Activated CD4-positive, CD25-positive, alpha-beta regulatory T cell (primary cell): ENCODE data around the gene MS4A10.

ENCODE experiments used
- DNase-seq, 4 experiments: peaks; one replicate each; lab custom pipeline; 2025; lab: John Stamatoyannopoulos, UW

MS4A10 gene

DNA sequence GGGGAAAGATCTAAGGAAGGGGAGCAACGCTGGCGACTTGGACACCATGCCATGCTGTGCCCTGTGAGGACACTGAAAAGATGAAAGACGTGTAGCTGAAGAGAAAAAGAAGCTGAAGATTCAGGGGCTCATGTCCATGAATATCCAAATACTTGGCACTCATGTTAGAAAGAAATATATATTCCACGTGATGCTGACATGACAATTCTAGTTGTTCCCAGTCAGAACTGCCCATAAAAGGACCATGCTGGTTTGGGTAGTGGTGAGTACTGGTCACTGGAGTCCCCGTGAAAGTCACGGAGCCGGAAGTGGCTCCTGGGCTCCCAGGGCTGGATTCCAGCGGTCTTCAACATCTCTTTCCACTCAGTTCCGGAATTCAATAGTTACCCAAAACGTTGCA, 18.6 kb upstream of the MS4A10 start:
- DNase-seq = no peak

DNA sequence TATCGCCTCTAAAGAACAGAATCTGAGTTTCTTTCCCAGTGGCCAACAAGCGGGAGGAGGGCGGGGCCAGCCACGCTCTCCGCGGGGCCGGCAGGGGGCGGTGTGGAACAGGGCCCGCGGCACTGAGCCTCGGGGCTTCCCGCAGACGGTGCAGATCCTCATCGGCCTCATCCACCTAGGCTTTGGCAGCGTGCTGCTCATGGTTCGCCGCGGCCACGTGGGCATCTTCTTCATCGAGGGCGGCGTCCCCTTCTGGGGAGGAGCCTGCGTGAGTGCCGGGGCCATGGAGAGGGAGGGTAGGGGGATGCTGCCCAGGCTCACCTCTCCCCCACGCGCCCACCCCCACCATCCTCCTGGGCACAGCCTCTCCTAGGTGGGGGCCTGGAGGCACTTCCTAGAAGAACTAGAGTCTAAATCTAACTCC, 17.7 kb upstream of the MS4A10 start:
- DNase-seq = no peak

DNA sequence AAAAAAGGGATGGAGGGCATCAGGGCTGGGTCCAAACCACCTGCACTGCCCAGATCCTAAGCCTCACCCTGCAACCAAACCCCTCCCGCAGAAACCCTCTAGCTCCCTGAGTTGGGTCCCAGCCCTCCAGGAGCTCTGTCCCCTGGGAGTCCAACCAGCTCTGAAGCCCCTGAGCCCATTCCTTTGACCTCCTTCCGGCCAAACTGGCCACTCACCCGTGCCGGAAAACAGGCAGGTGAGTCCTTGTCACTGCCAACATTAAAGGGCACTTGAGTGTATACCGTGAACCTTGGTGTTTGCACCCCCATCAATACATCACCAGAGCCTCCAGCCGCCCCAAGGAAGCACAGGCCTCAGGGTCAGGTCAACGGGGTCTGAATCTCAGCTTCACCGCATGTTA, 16.9 kb upstream of the MS4A10 start:
- DNase-seq = no peak

DNA sequence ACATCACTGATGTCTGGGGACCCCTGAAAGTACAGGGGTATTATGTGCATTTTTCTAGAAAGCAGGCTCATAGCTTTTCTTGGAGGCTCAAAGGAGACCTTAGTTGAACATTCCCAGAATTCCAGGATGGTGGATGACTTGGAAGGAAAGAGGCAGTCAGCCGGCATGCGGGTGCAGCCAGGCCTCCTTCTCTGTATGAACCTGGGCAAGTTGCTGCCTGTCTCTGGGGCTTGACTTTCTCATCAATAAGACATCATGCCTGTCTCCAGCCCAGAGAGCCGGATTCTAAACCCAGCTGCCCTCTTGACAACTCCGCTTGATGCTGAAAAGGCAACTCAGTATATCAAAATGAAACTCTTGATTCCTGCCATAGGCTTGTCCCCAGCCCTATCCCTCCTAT, 15.9 kb upstream of the MS4A10 start:
- DNase-seq = no peak

DNA sequence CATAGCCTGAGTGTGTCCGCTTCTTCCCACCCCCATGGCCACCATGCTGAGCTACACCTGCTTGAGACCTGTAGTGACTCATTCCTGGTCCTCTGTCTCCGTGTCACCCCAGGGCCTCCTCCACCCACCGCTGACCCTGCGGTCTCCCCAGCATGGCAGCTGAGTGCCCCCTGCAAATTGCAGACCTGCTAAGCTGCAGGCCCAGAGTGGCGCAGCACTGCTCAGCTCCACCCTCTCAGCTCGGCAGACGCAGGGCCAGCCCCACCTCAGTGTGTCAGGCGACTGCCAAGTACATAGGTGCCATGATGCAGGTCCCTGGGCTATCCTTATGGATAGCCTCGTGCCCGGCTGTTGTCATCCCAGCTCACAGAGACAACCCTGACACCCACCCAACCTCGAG, 15.3 kb upstream of the MS4A10 start:
- DNase-seq = no peak

DNA sequence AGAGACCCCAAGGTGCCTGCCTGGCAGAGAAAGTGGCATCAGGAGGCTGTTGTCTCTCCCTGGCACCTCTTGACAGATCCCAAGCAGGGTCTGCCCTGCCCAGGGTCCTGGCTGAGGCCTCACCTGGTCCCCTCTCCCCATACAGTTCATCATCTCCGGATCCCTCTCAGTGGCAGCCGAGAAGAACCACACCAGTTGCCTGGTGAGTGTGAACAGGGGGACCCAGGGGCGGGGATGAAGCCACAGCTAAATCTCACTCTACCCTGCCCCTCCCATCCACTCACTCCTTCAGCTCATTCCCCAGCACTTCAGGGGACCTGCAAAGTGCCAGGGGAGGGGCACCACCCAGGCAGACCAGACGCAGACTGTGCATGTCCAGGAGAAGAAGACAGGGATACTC, 14.0 kb upstream of the MS4A10 start:
- no peak for DNase-seq

DNA sequence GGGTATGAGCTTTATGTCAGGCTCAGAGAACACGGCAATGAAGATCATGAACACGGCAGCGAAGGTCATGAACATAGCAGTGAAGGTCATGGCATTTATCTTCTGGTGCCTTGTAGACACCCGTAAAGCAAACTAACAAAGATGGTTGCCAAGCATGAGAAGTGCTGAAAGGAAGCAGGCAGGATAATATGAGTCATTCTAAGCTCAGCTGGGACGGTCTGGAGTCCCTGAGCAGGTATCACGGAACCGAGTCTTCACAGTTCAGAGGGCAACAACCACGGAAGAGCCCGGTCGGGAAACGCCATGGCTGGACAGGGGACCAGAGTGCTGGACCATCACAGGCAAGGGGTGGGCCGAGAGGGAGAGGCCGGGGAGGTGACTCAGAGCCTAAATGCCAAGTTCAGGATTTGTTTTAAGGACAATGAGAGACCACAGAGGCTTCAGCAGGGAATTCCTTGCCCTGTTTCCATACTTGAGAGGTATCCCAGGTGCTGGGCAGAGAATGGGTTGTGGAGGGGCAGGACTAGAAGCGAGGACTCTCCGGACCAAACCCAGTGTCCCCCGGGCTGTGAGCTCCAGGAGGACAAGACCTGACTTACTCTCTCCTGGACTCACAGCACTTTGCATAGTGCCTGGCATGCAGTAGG, 13.1 kb upstream of the MS4A10 start:
- DNase-seq = no peak

DNA sequence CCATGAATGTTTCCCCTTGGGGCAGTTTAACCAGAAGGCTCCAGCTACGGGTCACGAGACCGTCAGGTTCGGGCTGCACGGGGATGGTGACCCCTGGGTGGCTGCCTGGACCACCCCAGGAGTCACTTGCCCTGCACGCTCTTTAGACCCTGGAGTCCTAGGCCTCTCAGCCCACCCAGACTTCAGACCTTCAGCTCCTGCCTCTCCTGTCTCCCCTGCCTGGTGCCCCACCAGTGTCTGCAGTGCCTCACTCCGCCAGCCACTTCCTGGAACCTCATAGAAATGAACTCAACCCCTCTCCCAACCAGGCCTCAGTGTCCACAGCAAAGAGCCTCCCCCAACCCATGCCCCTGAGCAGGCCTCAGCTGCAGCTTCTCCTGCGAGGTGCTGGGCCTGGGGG, 12.5 kb upstream of the MS4A10 start:
- no peak for DNase-seq

DNA sequence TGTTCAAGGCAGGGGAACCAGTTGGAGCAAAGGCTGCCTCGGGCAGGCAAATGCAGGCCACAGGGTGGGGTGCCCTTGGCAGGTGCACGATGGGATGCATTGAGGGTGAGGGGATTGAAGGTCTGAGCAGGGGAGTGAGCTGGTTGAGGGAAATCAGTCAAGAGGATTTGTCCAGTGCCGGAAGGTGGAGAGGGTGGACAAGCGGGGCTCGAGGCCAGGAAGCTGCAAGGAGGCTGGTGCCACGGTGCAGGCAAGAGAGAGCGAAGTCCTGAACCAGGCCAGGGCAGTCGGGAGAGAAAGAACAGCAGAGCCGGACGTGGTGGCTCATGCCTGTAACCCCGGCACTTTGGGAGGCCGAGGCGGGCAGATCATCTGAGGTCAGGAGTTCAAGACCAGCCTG, 10.4 kb upstream of the MS4A10 start:
- no peak for DNase-seq

DNA sequence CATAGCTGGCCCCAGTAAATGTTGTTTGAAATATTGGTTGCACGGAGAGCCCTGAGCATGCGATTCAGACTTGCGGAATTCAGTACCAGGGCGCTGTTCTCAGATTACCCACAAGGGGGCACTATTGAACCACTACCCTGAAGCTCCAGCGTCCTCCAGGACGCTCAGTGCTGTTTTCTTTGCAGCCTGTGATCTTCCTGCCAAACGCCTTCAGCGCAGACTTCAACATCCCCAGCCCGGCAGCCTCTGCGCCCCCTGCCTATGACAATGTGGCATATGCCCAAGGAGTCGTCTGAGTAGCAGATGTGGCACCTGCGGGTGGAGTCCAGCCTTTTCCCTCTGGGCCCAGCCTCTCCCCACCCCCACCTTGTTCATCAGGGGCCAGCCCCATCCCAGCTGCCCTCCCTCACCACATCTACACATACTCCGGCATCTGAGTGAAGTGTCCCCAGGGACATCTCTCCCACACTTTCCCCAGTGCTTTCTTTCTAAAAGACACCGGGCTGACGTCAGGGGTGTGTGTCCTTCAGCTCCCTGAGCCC, 9.6 kb upstream of the MS4A10 start:
- peak; percentile 52 to 59 (median 58) for DNase-seq

DNA sequence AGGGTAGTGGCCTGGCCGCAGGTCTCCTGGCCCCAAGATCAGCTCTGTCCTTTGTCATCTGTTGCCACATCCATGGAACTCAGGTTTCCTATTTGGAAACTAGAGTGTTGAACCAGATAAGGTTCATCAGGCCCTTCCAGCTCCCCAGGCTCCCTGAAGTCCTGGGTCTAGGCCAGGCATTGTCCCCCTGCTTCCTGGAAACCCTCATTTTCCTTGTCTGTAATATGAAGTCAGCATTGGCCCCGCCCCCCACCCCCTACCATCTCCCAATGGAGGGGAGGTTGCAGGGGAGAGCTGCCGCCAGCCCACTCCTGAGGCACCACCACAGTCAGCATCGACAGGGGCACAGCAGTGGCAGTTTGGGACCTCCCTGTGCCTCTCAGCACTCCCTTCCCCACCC, 9.0 kb upstream of the MS4A10 start:
- no peak for DNase-seq

DNA sequence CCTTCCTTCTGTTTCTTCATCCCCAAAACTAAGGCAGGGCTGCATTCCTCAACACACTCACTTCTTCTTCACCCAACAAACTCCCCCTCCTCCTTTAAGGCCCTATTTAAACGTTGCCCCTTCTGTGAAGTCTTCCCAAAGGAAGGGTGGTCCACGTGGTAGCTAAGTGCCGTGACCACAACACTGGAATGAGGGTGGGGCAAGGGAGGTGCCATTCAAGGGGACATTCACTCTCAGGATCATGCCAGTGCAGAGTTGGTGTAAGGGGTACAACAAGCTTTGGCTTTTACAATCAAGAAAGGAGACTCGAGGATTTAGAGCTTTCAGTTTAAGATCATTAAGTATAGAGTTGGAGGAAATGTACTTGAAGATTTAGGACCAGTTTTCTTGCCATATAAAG, 8.0 kb upstream of the MS4A10 start:
- no peak for DNase-seq

DNA sequence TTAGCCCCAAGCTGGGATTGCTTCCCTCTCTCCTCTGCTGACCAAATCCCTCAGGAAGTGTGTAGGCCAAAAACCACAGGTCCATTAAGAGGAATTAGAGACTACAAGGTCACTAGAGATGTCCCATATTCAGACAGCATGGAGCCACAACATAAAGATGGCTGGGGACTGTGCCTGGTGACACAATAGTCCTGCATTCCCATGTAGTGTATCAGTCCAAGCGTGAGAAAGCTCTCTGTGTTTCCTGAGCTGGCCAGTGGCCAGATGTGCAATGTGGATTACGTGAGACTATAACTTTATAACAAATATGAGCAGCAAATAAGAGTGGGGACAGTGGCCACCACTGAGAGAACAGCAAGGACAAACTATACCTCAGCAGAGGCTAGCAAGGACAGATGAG, 7.6 kb upstream of the MS4A10 start:
- no peak for DNase-seq

DNA sequence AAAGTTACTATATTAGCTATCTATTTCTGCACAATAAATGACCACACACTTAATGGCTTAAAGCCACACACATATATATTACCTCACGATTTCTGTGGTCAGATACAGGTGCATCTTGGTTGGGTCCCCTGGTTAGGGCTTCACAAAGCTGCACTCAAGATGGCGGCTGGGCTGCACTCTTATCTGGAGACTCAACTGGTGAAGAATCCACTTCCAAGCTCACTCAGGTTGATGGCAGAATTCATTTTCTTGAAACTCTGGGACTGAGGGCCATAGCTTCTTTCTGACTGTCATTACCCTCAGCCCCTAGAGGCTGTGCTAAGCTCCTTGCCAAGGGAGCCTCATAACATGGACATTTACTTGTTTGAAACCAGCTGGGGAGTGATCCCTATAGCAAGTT, 5.1 kb upstream of the MS4A10 start:
- DNase-seq = no peak

DNA sequence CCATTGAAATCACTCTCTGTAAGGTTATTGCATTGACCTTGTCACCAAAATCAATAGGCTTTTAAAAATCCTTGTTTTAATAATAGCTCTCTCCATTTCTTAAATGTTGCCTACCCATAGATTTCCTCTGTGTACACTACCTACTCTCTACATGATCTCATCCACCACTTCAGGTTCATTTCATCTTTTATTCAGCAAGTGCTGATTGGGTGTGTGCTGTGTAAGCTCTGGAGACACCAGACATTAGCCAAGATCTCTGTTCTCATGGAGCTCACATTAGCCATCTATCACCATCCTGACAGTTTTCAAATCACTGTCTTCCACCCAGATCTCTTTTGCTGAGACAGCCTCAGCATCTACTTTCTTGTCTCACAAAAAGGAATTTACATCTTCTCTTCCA, 4.4 kb upstream of the MS4A10 start:
- DNase-seq = no peak

DNA sequence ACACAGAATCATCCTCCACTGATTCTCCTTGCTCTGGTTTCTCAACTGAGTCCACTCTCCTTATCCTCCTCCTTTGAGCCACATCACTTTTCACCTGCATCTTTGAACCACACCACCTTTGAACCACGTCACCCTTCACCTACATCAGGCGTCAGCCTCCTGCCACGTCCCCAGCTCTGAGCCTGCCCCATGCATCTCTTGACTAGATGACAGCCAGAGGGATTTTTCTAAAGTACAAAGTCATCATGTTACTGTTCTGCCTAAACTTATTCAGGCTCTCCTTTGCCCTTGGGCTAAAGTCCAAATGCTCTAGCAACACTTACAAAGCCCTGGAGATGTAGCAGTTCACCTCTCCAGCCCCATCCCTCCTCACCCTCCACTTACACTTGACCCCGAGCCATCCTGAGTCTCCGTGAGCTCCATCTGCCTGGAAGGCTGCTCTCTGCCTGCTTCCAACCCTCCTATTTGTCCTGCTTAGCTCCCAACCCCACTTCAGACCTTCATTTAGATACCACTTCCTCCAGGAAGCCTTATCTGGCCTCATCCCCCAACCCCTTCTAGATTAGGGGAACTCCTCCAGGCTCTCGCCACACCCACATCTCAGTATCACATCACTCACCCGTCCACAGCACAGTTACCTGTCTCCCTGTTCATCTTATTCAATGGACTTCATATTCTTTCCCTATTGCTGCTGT, 3.7 kb upstream of the MS4A10 start:
- no peak for DNase-seq

DNA sequence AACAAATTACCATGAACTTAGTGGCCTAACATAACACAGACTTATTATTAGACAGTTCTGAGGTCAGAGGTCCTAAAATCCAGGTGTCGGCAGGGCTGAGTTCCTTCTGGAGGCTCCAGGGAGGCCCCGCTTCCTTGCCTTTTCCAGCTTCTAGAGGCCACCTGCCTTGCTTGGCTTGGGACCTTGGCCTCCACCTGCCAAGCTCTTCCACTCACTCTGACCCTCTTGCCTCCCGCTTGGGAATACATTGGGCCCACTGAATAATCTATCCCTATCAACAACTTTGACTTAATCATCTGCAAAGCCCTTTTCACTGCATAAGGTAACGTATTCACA, 3.2 kb upstream of the MS4A10 start:
- no peak for DNase-seq

DNA sequence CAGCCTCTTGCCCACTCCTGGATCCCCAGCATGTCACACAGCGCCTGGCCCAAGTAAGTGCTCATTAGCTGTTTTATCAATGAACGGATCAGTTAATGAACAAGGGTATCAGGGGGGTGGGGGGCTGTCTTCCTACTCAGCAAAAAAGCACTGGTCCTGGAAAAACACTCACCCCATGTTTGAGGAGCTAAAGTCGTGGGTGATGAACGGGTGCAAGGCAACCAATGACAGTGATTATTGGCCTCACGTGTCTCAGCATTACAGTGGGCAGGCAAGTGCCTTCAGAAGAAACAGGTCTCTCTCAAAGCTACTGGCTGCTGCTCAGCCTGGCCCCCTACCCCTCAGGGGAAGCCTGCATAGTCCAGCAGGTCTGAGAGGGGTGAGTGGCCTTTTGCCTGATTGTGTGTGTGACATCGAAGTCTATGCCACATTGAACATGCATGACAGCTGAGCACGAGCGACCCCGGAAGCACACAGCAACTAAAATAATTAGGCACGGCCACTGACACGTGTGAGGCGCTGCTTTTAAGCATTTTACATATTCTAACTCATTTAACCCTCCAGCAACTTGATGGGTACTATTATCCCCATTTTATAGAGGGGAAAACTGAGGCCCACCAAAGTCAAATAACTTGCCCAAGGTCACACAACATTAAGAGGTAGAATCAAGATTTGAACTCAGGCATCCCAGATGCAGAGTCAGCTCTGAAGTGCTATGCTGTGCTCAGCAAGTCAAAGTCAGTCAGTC, 2.6 kb upstream of the MS4A10 start:
- no peak for DNase-seq

DNA sequence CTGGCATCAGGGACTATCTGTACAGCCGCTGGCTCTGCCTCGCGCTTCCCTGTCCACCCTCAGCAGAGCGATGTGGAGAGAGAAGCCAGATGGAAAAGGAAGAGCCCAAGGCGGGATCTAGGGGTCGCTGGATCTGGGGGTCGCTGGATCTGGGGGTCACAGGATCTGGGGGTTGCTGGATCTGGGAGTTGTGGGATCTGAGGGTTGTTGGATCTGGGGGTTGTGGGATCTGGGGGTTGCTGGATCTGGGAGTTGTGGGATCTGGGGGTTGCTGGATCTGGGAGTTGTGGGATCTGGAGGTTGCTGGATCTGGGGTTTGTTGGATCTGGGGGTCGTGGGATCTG, 2.0 kb upstream of the MS4A10 start:
- DNase-seq = no peak

DNA sequence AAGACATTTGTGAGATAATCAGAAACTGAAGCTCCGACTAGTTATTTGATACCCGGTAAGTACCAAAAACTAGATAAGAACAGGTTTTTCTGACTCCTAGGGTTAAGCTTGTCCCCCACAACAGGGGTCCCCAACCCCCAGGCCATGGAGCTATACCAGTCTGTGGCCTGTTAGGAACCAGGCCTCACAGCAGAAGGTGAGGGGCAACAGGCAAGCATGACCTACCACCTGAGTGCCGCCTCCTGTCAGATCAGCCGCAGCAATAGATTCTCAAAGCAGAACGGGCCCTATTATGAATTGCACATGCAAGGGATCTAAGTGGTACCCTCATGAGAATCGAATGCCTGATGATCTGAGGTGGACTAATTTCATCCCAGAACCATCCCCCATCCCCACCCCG, 1.2 kb upstream of the MS4A10 start:
- no peak for DNase-seq

DNA sequence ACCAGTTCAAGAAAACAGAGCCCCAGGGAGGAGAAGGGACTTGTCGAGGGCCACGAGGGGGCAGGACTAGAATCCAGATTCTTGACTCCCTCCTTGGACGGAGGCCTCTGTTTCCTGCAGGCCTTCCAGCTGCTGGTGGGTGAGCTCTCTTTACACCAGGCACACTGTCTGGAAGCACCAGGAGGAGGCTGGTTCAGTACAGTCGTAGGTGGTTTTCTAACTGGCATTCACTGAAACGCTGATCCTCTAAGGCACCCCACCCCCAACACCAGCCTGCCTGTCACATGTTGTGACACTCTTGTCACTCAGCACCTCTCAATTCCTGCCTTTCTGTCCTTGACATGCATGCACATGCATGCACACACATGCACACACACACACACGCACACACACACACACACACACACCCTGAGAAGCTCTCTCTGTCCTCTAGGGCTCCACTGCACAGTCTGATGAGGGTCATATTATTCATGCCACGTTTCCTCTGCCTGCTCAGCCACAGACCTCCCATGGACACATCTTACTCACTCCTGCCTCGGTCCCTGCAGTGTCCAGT, 751 bp downstream of the MS4A10 start:
- no peak for DNase-seq

DNA sequence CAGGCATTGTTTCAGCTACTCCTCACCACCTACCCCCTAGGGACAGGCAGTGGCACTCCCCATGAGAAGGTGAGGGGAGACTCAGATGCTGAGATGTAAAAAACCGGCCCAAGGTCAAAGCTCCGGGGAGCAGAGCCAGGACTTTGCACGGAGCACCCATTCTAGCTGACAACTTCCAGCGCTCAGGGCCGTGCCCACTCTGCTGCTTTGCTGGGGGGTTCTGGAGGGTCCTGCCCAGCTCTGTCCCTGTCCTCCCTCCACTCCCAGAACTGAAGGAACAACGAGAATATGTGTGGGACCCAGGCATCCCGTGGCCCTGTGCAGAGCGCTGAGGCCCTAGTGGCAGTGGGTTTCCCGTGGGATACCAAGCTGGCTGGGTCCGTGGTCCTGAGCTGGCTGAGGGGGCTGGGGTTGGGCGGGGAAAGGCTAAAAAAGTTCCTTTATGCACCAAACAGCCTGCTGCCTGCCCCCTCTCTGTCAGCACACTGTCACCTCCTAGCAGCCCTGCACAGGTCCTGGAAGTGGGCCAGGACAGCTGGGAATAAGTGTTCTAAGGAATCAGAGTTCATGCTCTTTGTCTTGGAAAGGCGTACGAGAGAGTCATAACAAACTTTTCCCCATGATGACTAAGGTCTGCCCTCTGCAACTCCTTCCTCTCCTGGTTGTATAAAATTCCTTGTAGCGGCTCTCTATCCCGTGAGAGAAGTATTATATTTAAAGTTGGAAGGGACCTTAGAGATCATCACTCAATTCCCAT, 1.9 kb downstream of the MS4A10 start:
- no peak for DNase-seq
